ENCODE measurements around the gene ETAA1. TPM values are rescaled to one million over a fixed set of nuclear protein-coding genes. Genes with fewer than 3 reads are reported as not detected.

Gene ETAA1
- total and polyA plus RNA-seq, 5 experiments from 2014 or later: 3.7 to 19.2 (median 5.4) TPM

DNA sequence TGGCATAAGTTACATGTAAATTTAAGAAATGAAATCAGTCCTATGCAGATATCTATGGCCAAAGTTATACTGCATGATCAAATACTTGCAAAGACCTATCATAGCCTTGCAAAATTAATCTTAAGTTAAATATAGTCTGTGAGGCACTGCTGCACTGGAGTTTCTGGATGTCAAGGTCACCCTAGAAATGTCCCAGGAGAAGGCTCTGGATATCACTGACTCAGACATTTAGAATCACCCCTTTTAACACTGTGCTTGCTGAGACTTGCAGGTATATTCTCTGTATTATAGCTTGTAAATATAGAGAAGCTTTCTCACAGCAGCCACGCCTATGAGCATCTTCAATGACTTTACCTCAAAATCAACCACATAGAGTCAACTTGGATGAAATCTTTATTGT is 51.5 kb downstream of the ETAA1 start:
- H3K36me3 Mint-ChIP-seq: no peaks in the 10 kb centered on the region
- ATAC-seq: no peak
- H3K27ac Mint-ChIP-seq: no peak overlapping the region
- DNase-seq: no peak
- H3K27me3 Mint-ChIP-seq: peaks cover 5 to 14% (median 6%) of the 10 kb centered on the region in 5 donors
- peaks cover 0 to 1% (median 0%) of the 10 kb centered on the region in 9 donors for H3K9me3 Mint-ChIP-seq
- POLR2A ChIA-PET: no interaction called here
- no peak overlapping the region for H3K4me3 Mint-ChIP-seq
- no peaks in the 10 kb centered on the region for H3K4me1 Mint-ChIP-seq

GRCh38 chr2:67451086-67451832 is 54.1 kb downstream of the ETAA1 start:
- Mint-ChIP-seq H3K27ac (no peak overlapping the region), H3K4me3 (no peak overlapping the region), H3K27me3 (peaks cover 0 to 11% (median 3%) of the 10 kb centered on the region in 5 donors), H3K4me1 (no peaks in the 10 kb centered on the region), H3K36me3 (no peaks in the 10 kb centered on the region), H3K9me3 (peaks cover 0 to 1% (median 0%) of the 10 kb centered on the region in 9 donors)
- POLR2A ChIA-PET: no interaction called here
- ATAC-seq (no peak), DNase-seq (no peak)

DNA sequence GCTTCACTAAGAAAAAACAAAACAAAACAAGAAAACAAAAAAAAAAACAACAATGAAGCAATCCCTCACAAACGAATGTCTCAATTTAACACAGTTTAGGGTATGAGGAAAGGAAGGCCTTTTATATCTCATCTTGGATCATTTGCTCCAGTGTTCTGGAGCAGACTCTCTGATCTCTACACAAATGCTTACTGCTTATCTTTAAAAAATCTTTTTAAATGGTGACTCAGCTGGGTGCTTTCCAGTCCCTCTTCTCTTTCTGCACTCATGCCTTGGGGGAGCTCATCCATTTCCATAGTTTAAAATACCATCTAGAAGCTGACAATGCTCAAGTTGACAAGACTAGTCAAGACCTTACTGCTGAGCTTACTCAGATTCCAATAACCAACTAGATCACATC is 56.2 kb downstream of the ETAA1 start:
- Mint-ChIP-seq H3K27ac (no peak overlapping the region), H3K27me3 (peaks cover 0 to 11% (median 2%) of the 10 kb centered on the region in 5 donors), H3K9me3 (peaks cover 0 to 1% (median 0%) of the 10 kb centered on the region in 9 donors), H3K36me3 (no peaks in the 10 kb centered on the region), H3K4me3 (no peak overlapping the region), H3K4me1 (no peaks in the 10 kb centered on the region)
- POLR2A ChIA-PET: no interaction called here
- no peak for DNase-seq
- no peak for ATAC-seq

- no peak overlapping the region for H3K27ac Mint-ChIP-seq
- POLR2A ChIA-PET: no interaction called here
- H3K4me1 Mint-ChIP-seq: no peaks in the 10 kb centered on the region
- no peak for ATAC-seq
- no peak overlapping the region for H3K4me3 Mint-ChIP-seq
- peaks cover 0 to 11% (median 4%) of the 10 kb centered on the region in 5 donors for H3K27me3 Mint-ChIP-seq
- DNase-seq: no peak
- H3K36me3 Mint-ChIP-seq: no peaks in the 10 kb centered on the region
- H3K9me3 Mint-ChIP-seq: peaks cover 0 to 1% (median 0%) of the 10 kb centered on the region in 9 donors
Measured at GRCh38 chr2:67455219-67456142, 58.3 kb downstream of the ETAA1 start.

DNA sequence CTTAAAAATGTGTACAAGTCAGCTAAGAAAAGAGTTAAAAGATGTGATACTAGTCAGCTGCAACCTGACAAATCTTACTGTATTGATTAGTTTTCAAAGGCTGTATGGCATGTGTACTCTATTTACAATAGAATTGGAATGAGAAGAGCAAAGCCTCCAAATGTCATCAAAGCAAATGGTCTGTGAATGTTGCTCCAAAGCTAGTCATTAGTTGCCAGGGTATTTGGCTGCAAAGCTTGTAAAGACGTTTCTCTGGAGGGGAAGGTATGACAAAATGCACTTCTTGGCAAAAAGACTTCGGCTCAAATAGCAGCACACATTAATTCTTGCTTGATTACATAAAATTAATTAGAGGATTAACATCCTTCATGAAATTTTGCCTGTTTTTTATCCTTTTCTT is 59.3 kb downstream of the ETAA1 start:
- POLR2A ChIA-PET: no interaction called here
- Mint-ChIP-seq H3K27me3 (peaks cover 0 to 11% (median 3%) of the 10 kb centered on the region in 5 donors), H3K4me3 (no peak overlapping the region), H3K36me3 (no peaks in the 10 kb centered on the region), H3K4me1 (no peaks in the 10 kb centered on the region), H3K27ac (no peak overlapping the region), H3K9me3 (peaks cover 0 to 1% (median 0%) of the 10 kb centered on the region in 9 donors)
- ATAC-seq: no peak
- DNase-seq: no peak

DNA sequence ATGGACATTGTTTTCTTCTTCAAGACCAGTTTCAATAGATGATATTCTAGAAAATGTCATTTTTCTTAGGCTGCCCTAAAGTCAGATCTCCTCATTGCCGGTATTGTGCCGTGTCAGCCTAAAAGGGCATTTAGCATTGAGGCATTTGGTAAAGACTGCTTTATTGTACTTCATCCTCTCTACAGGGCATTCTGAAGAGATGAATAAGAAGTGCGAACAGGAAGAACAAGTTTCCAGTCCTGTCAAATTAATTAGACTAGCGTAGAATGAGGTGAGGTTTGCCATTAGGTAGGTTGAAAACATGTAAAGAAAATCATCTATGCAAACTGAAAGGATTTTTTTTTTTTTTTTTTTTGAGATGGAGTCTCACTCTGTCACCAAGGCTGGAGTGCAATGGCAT is 60.6 kb downstream of the ETAA1 start:
- Mint-ChIP-seq H3K9me3 (peaks cover 0 to 1% (median 0%) of the 10 kb centered on the region in 9 donors), H3K36me3 (no peaks in the 10 kb centered on the region), H3K4me3 (no peak overlapping the region), H3K27me3 (peaks cover 0 to 11% (median 3%) of the 10 kb centered on the region in 5 donors), H3K27ac (no peak overlapping the region), H3K4me1 (no peaks in the 10 kb centered on the region)
- POLR2A ChIA-PET: no interaction called here
- DNase-seq (no peak), ATAC-seq (no peak)

- DNase-seq (no peak), ATAC-seq (no peak)
- no peaks in the 10 kb centered on the region for H3K36me3 Mint-ChIP-seq
- peaks cover 0 to 9% (median 2%) of the 10 kb centered on the region in 5 donors for H3K27me3 Mint-ChIP-seq
- H3K4me3 Mint-ChIP-seq: no peak overlapping the region
- H3K27ac Mint-ChIP-seq: no peak overlapping the region
- no peaks in the 10 kb centered on the region for H3K9me3 Mint-ChIP-seq
- POLR2A ChIA-PET: no interaction called here
- H3K4me1 Mint-ChIP-seq: no peaks in the 10 kb centered on the region
Measured at GRCh38 chr2:67459761-67460160, 62.6 kb downstream of the ETAA1 start.
